Calu3 (cell line): ENCODE data around the gene DST. TPM values are rescaled to one million over a fixed set of nuclear protein-coding genes. Genes with fewer than 3 reads are reported as not detected.
A peak's percentile ranks its signal among the peaks of the same experiment; 100 is the strongest.

Experiments
- BruUV-seq: library from RNA; stranded (reverse); fragments of 400-500 nt; replicated peaks from 2 replicates; lab custom pipeline; 2021; lab: Mats Ljungman, UMichigan
- CTCF ChIA-PET: fragments of 300-600 bp; sonication (Branson Sonifier 250); formaldehyde crosslinking; loops from one replicate; lab custom pipeline; 2022; ENCODE audit warnings: antibody characterized with exemption; lab: Charles Lee
- DNase-seq: peaks from one replicate; pipeline ENCODE4 v3.0.0; 2022
- H3K27ac Mint-ChIP-seq: one replicate; pipeline ENCODE4 v1.8.0; 2022; ENCODE audit warnings: mixed read lengths; ENCODE audit not compliant: unreplicated experiment
- H3K27me3 Mint-ChIP-seq: one replicate; pipeline ENCODE4 v1.8.0; 2022; ENCODE audit warnings: mixed read lengths; ENCODE audit not compliant: unreplicated experiment
- H3K36me3 Mint-ChIP-seq: one replicate; pipeline ENCODE4 v1.8.0; 2022; ENCODE audit warnings: mild to moderate bottlenecking, moderate library complexity, mixed read lengths; ENCODE audit not compliant: insufficient read depth, unreplicated experiment
- H3K4me1 Mint-ChIP-seq: one replicate; pipeline ENCODE4 v1.8.0; 2022; ENCODE audit warnings: mild to moderate bottlenecking, low read depth, mixed read lengths; ENCODE audit not compliant: unreplicated experiment
- H3K4me3 Mint-ChIP-seq: one replicate; pipeline ENCODE4 v1.8.0; 2022; ENCODE audit warnings: mild to moderate bottlenecking, low read depth, moderate library complexity, mixed read lengths; ENCODE audit not compliant: unreplicated experiment
- H3K9me3 Mint-ChIP-seq: one replicate; pipeline ENCODE4 v1.8.0; 2022; ENCODE audit warnings: low read depth, mixed read lengths; ENCODE audit not compliant: unreplicated experiment
- CTCF ChIP-seq: fragments of 200-600 bp; IDR thresholded peaks from one replicate; pipeline ENCODE4 v1.8.0; 2022; ENCODE audit warnings: antibody characterized with exemption; ENCODE audit not compliant: unreplicated experiment
- intact Hi-C: fragments of 100-400 bp; cut with micrococcal nuclease; formaldehyde crosslinking; loops from one replicate; pipeline ENCODE4 v1.10.0; 2022; ENCODE audit not compliant: unreplicated experiment
- total RNA-seq: library from RNA; stranded (reverse); gene quantifications from 2 replicates; pipeline ENCODE4 v1.2.3, GENCODE V29; 2022

The DST gene
- total RNA-seq, 1 experiment from 2014 or later: 212 TPM

GRCh38 chr6:56689663-56690062, 47.0 kb upstream of the DST start:
- Mint-ChIP-seq H3K27ac (peak overlapping the region; percentile 84), H3K4me3 (peak overlapping the region; percentile 71), H3K9me3 (no peaks in the 10 kb centered on the region), H3K36me3 (peaks cover 46% of the 10 kb centered on the region), H3K4me1 (peaks cover 59% of the 10 kb centered on the region), H3K27me3 (no peaks in the 10 kb centered on the region)
- no peak for DNase-seq
- no TSS peak for BruUV-seq
- no peak for TF ChIP-seq CTCF
- CTCF ChIA-PET: interaction anchor here (1.2 to 2.5 kb wide), 3 partner anchors 8 to 37 kb away, joined by 4 to 9 read pairs (median 5); no protein-coding TSS in a partner anchor
- intact Hi-C loops: no loop called here

GRCh38 chr6:56689114-56689513, 46.4 kb upstream of the DST start:
- Mint-ChIP-seq H3K4me3 (peak overlapping the region; percentile 71), H3K27me3 (no peaks in the 10 kb centered on the region)

GRCh38 chr6:56688521-56688920, 45.8 kb upstream of the DST start:
- Mint-ChIP-seq H3K4me3 (peak overlapping the region; percentile 71), H3K27me3 (no peaks in the 10 kb centered on the region), H3K4me1 (peaks cover 63% of the 10 kb centered on the region), H3K27ac (peak overlapping the region; percentile 84), H3K9me3 (no peaks in the 10 kb centered on the region), H3K36me3 (peaks cover 46% of the 10 kb centered on the region)
- no peak for TF ChIP-seq CTCF
- intact Hi-C loops: no loop called here
- DNase-seq: no peak
- CTCF ChIA-PET: interaction anchor here (0.6 to 2.5 kb wide), 3 partner anchors 10 to 39 kb away, joined by 3 to 9 read pairs (median 3); no protein-coding TSS in a partner anchor
- no TSS peak for BruUV-seq

More at GRCh38 chr6:56689114-56689513, 46.4 kb upstream of the DST start:
- peaks cover 59% of the 10 kb centered on the region for H3K4me1 Mint-ChIP-seq
- no peak for TF ChIP-seq CTCF
- intact Hi-C loops: no loop called here
- no peaks in the 10 kb centered on the region for H3K9me3 Mint-ChIP-seq
- no peak for DNase-seq
- BruUV-seq: TSS peak; percentile 29
- H3K36me3 Mint-ChIP-seq: peaks cover 46% of the 10 kb centered on the region
- CTCF ChIA-PET: interaction anchor here (1.2 to 2.5 kb wide), 3 partner anchors 9 to 39 kb away, joined by 3 to 9 read pairs (median 4); no protein-coding TSS in a partner anchor
- H3K27ac Mint-ChIP-seq: peak overlapping the region; percentile 84

- CTCF ChIA-PET: interaction anchor here (0.6 to 2.5 kb wide), 3 partner anchors 11 to 302 kb away, joined by 3 to 9 read pairs (median 3); no protein-coding TSS in a partner anchor
- H3K27ac Mint-ChIP-seq: peak overlapping the region; percentile 58
- intact Hi-C loops: no loop called here
These were observed 44.9 kb upstream of the DST start for GRCh38 chr6:56687551-56687950.

More at GRCh38 chr6:56687551-56687950, 44.9 kb upstream of the DST start:
- Mint-ChIP-seq H3K27me3 (no peaks in the 10 kb centered on the region), H3K9me3 (no peaks in the 10 kb centered on the region), H3K4me3 (peak overlapping the region; percentile 23), H3K36me3 (peaks cover 37% of the 10 kb centered on the region), H3K4me1 (peaks cover 63% of the 10 kb centered on the region)
- no TSS peak for BruUV-seq
- TF ChIP-seq CTCF: no peak
- DNase-seq: no peak
